A549 (cell line): ENCODE measurements around the gene EGFLAM.

ENCODE experiments used
- BHLHE40 ChIP-seq: IDR thresholded peaks from 2 replicates; pipeline ENCODE4 v1.6.1; 2012; ENCODE audit warnings: low read depth, low read length, inconsistent platforms
- CHD2 ChIP-seq: fragments of 150-350 bp; IDR thresholded peaks from 2 replicates; pipeline ENCODE4 v1.6.1; 2014; ENCODE audit warnings: low read length; ENCODE audit not compliant: partially characterized antibody
- CTCF ChIP-seq: fragments of >200 bp; sonication (Bioruptor Twin); formaldehyde crosslinking; IDR thresholded peaks from 3 replicates; pipeline ENCODE4 v1.5.1; 2016
- ESRRA ChIP-seq: fragments of 150-350 bp; IDR thresholded peaks from 2 replicates; pipeline ENCODE4 v1.6.1; 2014; ENCODE audit warnings: mild to moderate bottlenecking, low read length, borderline replicate concordance
- KDM1A ChIP-seq: fragments of 200-600 bp; sonication (generic); IDR thresholded peaks from 2 replicates; pipeline ENCODE4 v1.6.1; 2016; ENCODE audit warnings: low read depth, mild to moderate bottlenecking
- NR3C1 ChIP-seq: fragments of >200 bp; sonication (Bioruptor Twin); formaldehyde crosslinking; IDR thresholded peaks from 3 replicates; pipeline ENCODE4 v1.6.1; 2017
- PHF8 ChIP-seq: fragments of 200-600 bp; sonication (generic); IDR thresholded peaks from 2 replicates; pipeline ENCODE4 v1.6.1; 2016; ENCODE audit warnings: low read depth, mild to moderate bottlenecking, antibody characterized with exemption, moderate library complexity, borderline replicate concordance
- POLR2A ChIP-seq: IDR thresholded peaks from 2 replicates; pipeline ENCODE4 v1.6.1; 2012; ENCODE audit warnings: mild to moderate bottlenecking, low read length
- RCOR1 ChIP-seq: fragments of 150-350 bp; IDR thresholded peaks from 2 replicates; pipeline ENCODE4 v1.6.1; 2014; ENCODE audit warnings: antibody characterized with exemption, low read length, low read depth
- RFX5 ChIP-seq: fragments of 450-650 bp; IDR thresholded peaks from 2 replicates; pipeline ENCODE4 v1.7.1; 2014; ENCODE audit warnings: antibody characterized with exemption, mild to moderate bottlenecking, moderate library complexity
- SMC3 ChIP-seq: fragments of >200 bp; sonication (Bioruptor Twin); formaldehyde crosslinking; IDR thresholded peaks from 3 replicates; pipeline ENCODE4 v1.6.1; 2018; ENCODE audit warnings: inconsistent platforms
- TF ChIP-seq, protein P1 (sequence below): fragments of 250-450 bp; sonication (Bioruptor Pico); IDR thresholded peaks from 2 replicates; pipeline ENCODE4 v1.5.0; 2021; ENCODE audit warnings: mild to moderate bottlenecking, moderate library complexity, borderline replicate concordance

DNA sequence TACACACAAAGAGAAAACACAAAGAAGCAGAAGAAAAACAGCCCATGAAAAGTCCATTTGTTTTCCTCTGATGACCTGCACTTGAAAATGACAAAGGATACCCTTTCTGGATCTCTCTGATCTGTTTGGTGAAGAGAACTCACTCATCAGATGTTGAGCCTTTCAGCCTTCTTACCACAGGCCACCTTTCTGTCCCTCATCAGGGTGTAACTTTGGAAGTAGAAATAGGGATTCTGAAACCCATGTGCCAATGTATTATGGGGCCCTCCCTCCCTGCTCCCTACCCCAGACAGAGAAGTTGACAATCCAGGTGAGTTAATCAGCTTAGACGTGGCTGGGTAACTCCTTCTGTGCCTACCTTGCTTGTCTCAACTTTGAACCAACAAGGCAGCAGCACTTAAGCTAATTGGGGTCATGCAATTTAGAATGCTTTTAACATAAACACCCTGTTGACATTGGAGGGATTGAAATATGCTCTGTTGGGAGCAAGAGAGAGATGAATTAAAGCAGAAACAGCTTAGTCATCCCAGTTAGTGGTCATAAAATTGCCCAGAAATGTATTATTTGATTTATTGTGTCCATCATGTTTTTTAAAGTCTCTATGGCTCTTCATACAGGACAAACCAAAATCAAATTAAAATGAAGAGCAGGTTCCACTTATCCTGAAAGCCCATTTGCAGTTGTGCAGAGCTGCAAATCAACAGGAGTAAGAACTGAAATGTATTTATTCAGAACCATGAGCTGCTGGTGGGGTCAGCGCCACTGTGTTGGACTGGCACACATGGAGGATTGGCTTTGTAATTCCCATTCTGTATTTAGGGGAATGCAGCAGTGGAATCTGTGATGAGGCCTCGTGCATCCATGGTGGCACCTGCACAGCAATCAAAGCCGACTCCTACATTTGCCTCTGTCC is 166.0 kb downstream of the EGFLAM start:
- no peak for TF ChIP-seq NR3C1
- no peak for TF ChIP-seq SMC3
- no peak for TF ChIP-seq CTCF
- TF ChIP-seq CHD2 = no peak
- TF ChIP-seq ESRRA = no peak
- no peak for TF ChIP-seq BHLHE40
- TF ChIP-seq, protein P1, sequence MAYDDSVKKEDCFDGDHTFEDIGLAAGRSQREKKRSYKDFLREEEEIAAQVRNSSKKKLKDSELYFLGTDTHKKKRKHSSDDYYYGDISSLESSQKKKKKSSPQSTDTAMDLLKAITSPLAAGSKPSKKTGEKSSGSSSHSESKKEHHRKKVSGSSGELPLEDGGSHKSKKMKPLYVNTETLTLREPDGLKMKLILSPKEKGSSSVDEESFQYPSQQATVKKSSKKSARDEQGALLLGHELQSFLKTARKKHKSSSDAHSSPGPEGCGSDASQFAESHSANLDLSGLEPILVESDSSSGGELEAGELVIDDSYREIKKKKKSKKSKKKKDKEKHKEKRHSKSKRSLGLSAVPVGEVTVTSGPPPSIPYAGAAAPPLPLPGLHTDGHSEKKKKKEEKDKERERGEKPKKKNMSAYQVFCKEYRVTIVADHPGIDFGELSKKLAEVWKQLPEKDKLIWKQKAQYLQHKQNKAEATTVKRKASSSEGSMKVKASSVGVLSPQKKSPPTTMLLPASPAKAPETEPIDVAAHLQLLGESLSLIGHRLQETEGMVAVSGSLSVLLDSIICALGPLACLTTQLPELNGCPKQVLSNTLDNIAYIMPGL (CRISPR knock-in tag) = no peak
- TF ChIP-seq RCOR1 = no peak
- TF ChIP-seq RFX5 = no peak
- no peak for TF ChIP-seq PHF8
- TF ChIP-seq POLR2A = no peak
- no peak for TF ChIP-seq KDM1A
